ENCODE measurements around the gene SNN.

Gene SNN

GRCh38 chr16:11706180-11706742 is 38.0 kb downstream of the SNN start:
- no peak for DNase-seq

- no peak for DNase-seq
Observed at GRCh38 chr16:11707679-11708197, 39.5 kb downstream of the SNN start.

- no peak for DNase-seq
Observed at GRCh38 chr16:11708421-11708820, 40.2 kb downstream of the SNN start.

GRCh38 chr16:11711662-11712061 is 43.4 kb downstream of the SNN start:
- no peak for DNase-seq

- no peak for DNase-seq
Observed at GRCh38 chr16:11712122-11712521, 43.9 kb downstream of the SNN start.

GRCh38 chr16:11715246-11715947 is 47.1 kb downstream of the SNN start:
- no peak for DNase-seq

- no peak for DNase-seq
Observed at GRCh38 chr16:11716336-11716735, 48.1 kb downstream of the SNN start.

GRCh38 chr16:11717811-11718210 is 49.6 kb downstream of the SNN start:
- no peak for DNase-seq

GRCh38 chr16:11719171-11719570 is 50.9 kb downstream of the SNN start:
- DNase-seq, result no peak

GRCh38 chr16:11719762-11720161 is 51.5 kb downstream of the SNN start:
- no peak for DNase-seq

- DNase-seq, result no peak
Observed at GRCh38 chr16:11721781-11722467, 53.7 kb downstream of the SNN start.

GRCh38 chr16:11722468-11722808 is 54.2 kb downstream of the SNN start:
- DNase-seq, result no peak

- no peak for DNase-seq
Observed at GRCh38 chr16:11725457-11725856, 57.2 kb downstream of the SNN start.

GRCh38 chr16:11726008-11726407 is 57.8 kb downstream of the SNN start:
- no peak for DNase-seq

GRCh38 chr16:11727796-11728543 is 59.7 kb downstream of the SNN start:
- no peak for DNase-seq
